D341Med (cell line): Measurements from ENCODE around the gene CYP27C1.
"Not testable (repeated sequence)": the region's sequence is repeated elsewhere in the genome, so short reads cannot be mapped to it uniquely, and the experiment has no call there.

Experiments used
- DNase-seq: peaks from one replicate; pipeline ENCODE4 v3.0.0; 2012; ENCODE audit warnings: low spot score

The CYP27C1 gene

GRCh38 chr2:127220768-127221527, 849 bp upstream of the CYP27C1 start:
- peak; percentile 34 for DNase-seq

- DNase-seq, result peak; percentile 76
Measured at GRCh38 chr2:127219171-127220070, 678 bp downstream of the CYP27C1 start.

GRCh38 chr2:127218812-127219170, 1.3 kb downstream of the CYP27C1 start:
- DNase-seq, result no peak

GRCh38 chr2:127217470-127218325, 2.4 kb downstream of the CYP27C1 start:
- no peak for DNase-seq

GRCh38 chr2:127216593-127216992, 3.5 kb downstream of the CYP27C1 start:
- no peak for DNase-seq

- DNase-seq, result no peak
Measured at GRCh38 chr2:127216095-127216494, 4.0 kb downstream of the CYP27C1 start.

GRCh38 chr2:127214201-127214600, 5.9 kb downstream of the CYP27C1 start:
- DNase-seq, result not testable (repeated sequence)

- peak; percentile 82 for DNase-seq
Measured at GRCh38 chr2:127208313-127208712, 11.8 kb downstream of the CYP27C1 start.

- DNase-seq, result no peak
Measured at GRCh38 chr2:127205218-127206125, 14.6 kb downstream of the CYP27C1 start.

GRCh38 chr2:127201452-127201851, 18.6 kb downstream of the CYP27C1 start:
- no peak for DNase-seq

GRCh38 chr2:127200962-127201361, 19.1 kb downstream of the CYP27C1 start:
- DNase-seq, result no peak

- no peak for DNase-seq
Measured at GRCh38 chr2:127199223-127199622, 20.9 kb downstream of the CYP27C1 start.

- peak; percentile 80 for DNase-seq
Measured at GRCh38 chr2:127197475-127198385, 22.4 kb downstream of the CYP27C1 start.

- DNase-seq, result no peak
Measured at GRCh38 chr2:127196998-127197397, 23.1 kb downstream of the CYP27C1 start.

- no peak for DNase-seq
Measured at GRCh38 chr2:127196549-127196948, 23.6 kb downstream of the CYP27C1 start.

- DNase-seq, result no peak
Measured at GRCh38 chr2:127195140-127196074, 24.7 kb downstream of the CYP27C1 start.

GRCh38 chr2:127194447-127194846, 25.7 kb downstream of the CYP27C1 start:
- DNase-seq, result no peak

- no peak for DNase-seq
Measured at GRCh38 chr2:127193967-127194280, 26.2 kb downstream of the CYP27C1 start.
